ENCODE results near the gene TTLL6.

GRCh38 chr17:48731355-48731754 lies 85.7 kb downstream of the TTLL6 start:
- TF ChIP-seq MYC (IDR thresholded peaks at IDR 0.05; ENCODE audit: low read depth, low read length) (no peak), CTCF (IDR thresholded peaks at IDR 0.05; ENCODE audit: extremely low read depth in 1 of 2, insufficient read depth in 1 of 2, low read depth in 1 of 2, low read length in 2 of 2) (no peak)
